ENCODE results near the gene TMEM218. TPM values are rescaled to one million over a fixed set of nuclear protein-coding genes. Genes with fewer than 3 reads are reported as not detected.

Gene TMEM218
- total and polyA plus RNA-seq, 5 donors from 2014 or later, result 9.7 to 42.8 (median 40.1) TPM

- H3K27ac ChIP-seq (ENCODE audit: insufficient read depth, low read length, poor library complexity, severe bottlenecking), result no peak overlapping the region
- Mint-ChIP-seq H3K9me3 (peaks cover 0 to 10% (median 0%) of the 10 kb centered on the region in 7 donors), H3K4me1 (no peaks in the 10 kb centered on the region), H3K27me3 (peaks cover 48% of the 10 kb centered on the region), H3K36me3 (no peaks in the 10 kb centered on the region), H3K27ac (no peak overlapping the region), H3K4me3 (no peak overlapping the region)
- H3K4me3 ChIP-seq (ENCODE audit: low read depth, low read length), result no peak overlapping the region
- peaks cover 16% of the 10 kb centered on the region for H3K27me3 ChIP-seq (ENCODE audit: control insufficient read depth, insufficient read depth, low read length)
- no peaks in the 10 kb centered on the region for H3K9me3 ChIP-seq (ENCODE audit: control insufficient read depth in 2 of 2, low read length in 2 of 2)
- H3K4me1 ChIP-seq (ENCODE audit: control insufficient read depth, insufficient read depth, low read length, poor library complexity, severe bottlenecking), result no peaks in the 10 kb centered on the region
- no peak for DNase-seq
- no peak for ATAC-seq (ENCODE audit: low read depth in 2 of 2)
- H3K36me3 ChIP-seq (ENCODE audit: control insufficient read depth, insufficient read depth, low read length), result no peaks in the 10 kb centered on the region
Observed at GRCh38 chr11:125128450-125128849, 17.0 kb upstream of the TMEM218 start.

- DNase-seq (no peak), ATAC-seq (ENCODE audit: low read depth in 2 of 2) (no peak)
- Histone ChIP-seq H3K9me3 (ENCODE audit: control insufficient read depth in 2 of 2, low read length in 2 of 2) (no peaks in the 10 kb centered on the region), H3K36me3 (ENCODE audit: control insufficient read depth, insufficient read depth, low read length) (no peaks in the 10 kb centered on the region), H3K27me3 (ENCODE audit: control insufficient read depth, insufficient read depth, low read length) (peaks cover 26% of the 10 kb centered on the region), H3K4me1 (ENCODE audit: control insufficient read depth, insufficient read depth, low read length, poor library complexity, severe bottlenecking) (no peaks in the 10 kb centered on the region), H3K27ac (ENCODE audit: insufficient read depth, low read length, poor library complexity, severe bottlenecking) (no peak overlapping the region), H3K4me3 (ENCODE audit: low read depth, low read length) (no peak overlapping the region)
- Mint-ChIP-seq H3K9me3 (peaks cover 0 to 15% (median 0%) of the 10 kb centered on the region in 7 donors), H3K27me3 (peaks cover 72% of the 10 kb centered on the region), H3K27ac (no peak overlapping the region), H3K4me1 (no peaks in the 10 kb centered on the region), H3K4me3 (no peak overlapping the region), H3K36me3 (no peaks in the 10 kb centered on the region)
Observed at GRCh38 chr11:125124618-125124992, 13.2 kb upstream of the TMEM218 start.

- Mint-ChIP-seq H3K27me3 (peaks cover 74% of the 10 kb centered on the region), H3K4me1 (no peaks in the 10 kb centered on the region), H3K27ac (no peak overlapping the region), H3K4me3 (peak overlapping the region in 1 of 4 donors; percentile 11), H3K36me3 (no peaks in the 10 kb centered on the region), H3K9me3 (peaks cover 0 to 14% (median 0%) of the 10 kb centered on the region in 7 donors)
- Histone ChIP-seq H3K4me3 (ENCODE audit: low read depth, low read length) (no peak overlapping the region), H3K27me3 (ENCODE audit: control insufficient read depth, insufficient read depth, low read length) (peaks cover 26% of the 10 kb centered on the region), H3K9me3 (ENCODE audit: control insufficient read depth in 2 of 2, low read length in 2 of 2) (no peaks in the 10 kb centered on the region), H3K27ac (ENCODE audit: insufficient read depth, low read length, poor library complexity, severe bottlenecking) (no peak overlapping the region), H3K4me1 (ENCODE audit: control insufficient read depth, insufficient read depth, low read length, poor library complexity, severe bottlenecking) (no peaks in the 10 kb centered on the region), H3K36me3 (ENCODE audit: control insufficient read depth, insufficient read depth, low read length) (no peaks in the 10 kb centered on the region)
- peak in 2 of 3 donors; percentile 31 to 55 for DNase-seq
- ATAC-seq (ENCODE audit: low read depth in 2 of 2), result no peak
Observed at GRCh38 chr11:125123947-125124617, 12.7 kb upstream of the TMEM218 start.

GRCh38 chr11:125123194-125123946, 11.9 kb upstream of the TMEM218 start:
- H3K27me3 Mint-ChIP-seq, result peaks cover 76% of the 10 kb centered on the region
- H3K4me3 Mint-ChIP-seq, result no peak overlapping the region
- no peak overlapping the region for H3K27ac ChIP-seq (ENCODE audit: insufficient read depth, low read length, poor library complexity, severe bottlenecking)
- no peaks in the 10 kb centered on the region for H3K4me1 ChIP-seq (ENCODE audit: control insufficient read depth, insufficient read depth, low read length, poor library complexity, severe bottlenecking)
- H3K4me1 Mint-ChIP-seq, result no peaks in the 10 kb centered on the region
- H3K27me3 ChIP-seq (ENCODE audit: control insufficient read depth, insufficient read depth, low read length), result peaks cover 31% of the 10 kb centered on the region
- no peak for DNase-seq
- no peak overlapping the region for H3K27ac Mint-ChIP-seq
- ATAC-seq (ENCODE audit: low read depth in 2 of 2), result no peak
- no peaks in the 10 kb centered on the region for H3K9me3 ChIP-seq (ENCODE audit: control insufficient read depth in 2 of 2, low read length in 2 of 2)
- H3K9me3 Mint-ChIP-seq, result peaks cover 0 to 11% (median 0%) of the 10 kb centered on the region in 7 donors
- H3K36me3 Mint-ChIP-seq, result no peaks in the 10 kb centered on the region
- no peak overlapping the region for H3K4me3 ChIP-seq (ENCODE audit: low read depth, low read length)
- no peaks in the 10 kb centered on the region for H3K36me3 ChIP-seq (ENCODE audit: control insufficient read depth, insufficient read depth, low read length)

GRCh38 chr11:125117429-125117828, 6.0 kb upstream of the TMEM218 start:
- Mint-ChIP-seq H3K4me3 (no peak overlapping the region), H3K36me3 (no peaks in the 10 kb centered on the region), H3K27ac (no peak overlapping the region), H3K4me1 (peaks cover 0 to 4% (median 0%) of the 10 kb centered on the region in 4 donors), H3K9me3 (peaks cover 0 to 3% (median 0%) of the 10 kb centered on the region in 7 donors), H3K27me3 (peaks cover 58% of the 10 kb centered on the region)
- Histone ChIP-seq H3K9me3 (ENCODE audit: control insufficient read depth in 2 of 2, low read length in 2 of 2) (no peaks in the 10 kb centered on the region), H3K4me1 (ENCODE audit: control insufficient read depth, insufficient read depth, low read length, poor library complexity, severe bottlenecking) (no peaks in the 10 kb centered on the region), H3K36me3 (ENCODE audit: control insufficient read depth, insufficient read depth, low read length) (no peaks in the 10 kb centered on the region), H3K27me3 (ENCODE audit: control insufficient read depth, insufficient read depth, low read length) (peaks cover 27% of the 10 kb centered on the region), H3K27ac (ENCODE audit: insufficient read depth, low read length, poor library complexity, severe bottlenecking) (no peak overlapping the region), H3K4me3 (ENCODE audit: low read depth, low read length) (no peak overlapping the region)
- ATAC-seq (ENCODE audit: low read depth in 2 of 2) (no peak), DNase-seq (no peak)

- Histone ChIP-seq H3K4me3 (ENCODE audit: low read depth, low read length) (no peak overlapping the region), H3K27ac (ENCODE audit: insufficient read depth, low read length, poor library complexity, severe bottlenecking) (no peak overlapping the region), H3K4me1 (ENCODE audit: control insufficient read depth, insufficient read depth, low read length, poor library complexity, severe bottlenecking) (peaks cover 14% of the 10 kb centered on the region), H3K27me3 (ENCODE audit: control insufficient read depth, insufficient read depth, low read length) (peaks cover 12% of the 10 kb centered on the region), H3K36me3 (ENCODE audit: control insufficient read depth, insufficient read depth, low read length) (no peaks in the 10 kb centered on the region), H3K9me3 (ENCODE audit: control insufficient read depth in 2 of 2, low read length in 2 of 2) (no peaks in the 10 kb centered on the region)
- Mint-ChIP-seq H3K27ac (no peak overlapping the region), H3K9me3 (peaks cover 0 to 5% (median 0%) of the 10 kb centered on the region in 7 donors), H3K36me3 (peaks cover 4% of the 10 kb centered on the region), H3K4me1 (peaks cover 8 to 22% (median 17%) of the 10 kb centered on the region in 4 donors), H3K27me3 (peaks cover 31% of the 10 kb centered on the region), H3K4me3 (peak overlapping the region in 1 of 4 donors; percentile 13)
- peak in 1 of 3 donors; percentile 19 for DNase-seq
- ATAC-seq (ENCODE audit: low read depth in 2 of 2), result no peak
Observed at GRCh38 chr11:125114518-125114917, 3.1 kb upstream of the TMEM218 start.

GRCh38 chr11:125112208-125112604, 780 bp upstream of the TMEM218 start:
- Histone ChIP-seq H3K27me3 (ENCODE audit: control insufficient read depth, insufficient read depth, low read length) (peaks cover 2% of the 10 kb centered on the region), H3K36me3 (ENCODE audit: control insufficient read depth, insufficient read depth, low read length) (no peaks in the 10 kb centered on the region), H3K9me3 (ENCODE audit: control insufficient read depth in 2 of 2, low read length in 2 of 2) (no peaks in the 10 kb centered on the region), H3K4me3 (ENCODE audit: low read depth, low read length) (peak overlapping the region; percentile 96), H3K4me1 (ENCODE audit: control insufficient read depth, insufficient read depth, low read length, poor library complexity, severe bottlenecking) (peaks cover 14% of the 10 kb centered on the region), H3K27ac (ENCODE audit: insufficient read depth, low read length, poor library complexity, severe bottlenecking) (peak overlapping the region; percentile 79)
- no peak for DNase-seq
- peaks cover 13% of the 10 kb centered on the region for H3K27me3 Mint-ChIP-seq
- peak overlapping the region; percentile 89 to 99 (median 96) for H3K4me3 Mint-ChIP-seq
- H3K36me3 Mint-ChIP-seq, result peaks cover 4% of the 10 kb centered on the region
- peaks cover 11 to 24% (median 17%) of the 10 kb centered on the region in 4 donors for H3K4me1 Mint-ChIP-seq
- H3K9me3 Mint-ChIP-seq, result peaks cover 0 to 5% (median 0%) of the 10 kb centered on the region in 7 donors
- H3K27ac Mint-ChIP-seq, result peak overlapping the region; percentile 67 to 96 (median 94)
- ATAC-seq (ENCODE audit: low read depth in 2 of 2), result no peak
